ENCODE results near the gene C21orf58.
A peak's percentile ranks its signal among the peaks of the same experiment; 100 is the strongest.

Gene C21orf58

GRCh38 chr21:46304955-46305354 lies 18.7 kb downstream of the C21orf58 start:
- no peaks in the 10 kb centered on the region for H3K9me3 ChIP-seq (ENCODE audit: insufficient read depth, low read length)
- no peaks in the 10 kb centered on the region for H3K4me1 ChIP-seq (ENCODE audit: insufficient read depth, insufficient read length)
- H3K36me3 ChIP-seq (ENCODE audit: insufficient read depth, insufficient read length, low read length): peaks cover 64% of the 10 kb centered on the region
- no peak for TF ChIP-seq ZNF274 (IDR thresholded peaks at IDR 0.05; ENCODE audit: low read depth, low read length)
- no peak for TF ChIP-seq YY1 (IDR thresholded peaks at IDR 0.05; ENCODE audit: insufficient read depth, insufficient read length)
- no peak for TF ChIP-seq SUZ12 (IDR thresholded peaks at IDR 0.05; ENCODE audit: extremely low read depth, insufficient read depth, insufficient read length)
- no peak for DNase-seq (ENCODE audit: low read depth, low spot score)
- H3K9ac ChIP-seq (ENCODE audit: insufficient read length, low read depth): no peak overlapping the region
- H3K27me3 ChIP-seq (ENCODE audit: insufficient read depth, insufficient read length): no peaks in the 10 kb centered on the region
- no peak overlapping the region for H3K4me3 ChIP-seq (ENCODE audit: insufficient read length, low read depth)

GRCh38 chr21:46304437-46304836 lies 19.2 kb downstream of the C21orf58 start:
- no peak for TF ChIP-seq SUZ12 (IDR thresholded peaks at IDR 0.05; ENCODE audit: extremely low read depth, insufficient read depth, insufficient read length)
- no peak for TF ChIP-seq ZNF274 (IDR thresholded peaks at IDR 0.05; ENCODE audit: low read depth, low read length)
- no peak for TF ChIP-seq YY1 (IDR thresholded peaks at IDR 0.05; ENCODE audit: insufficient read depth, insufficient read length)
- Histone ChIP-seq H3K36me3 (ENCODE audit: insufficient read depth, insufficient read length, low read length) (peaks cover 64% of the 10 kb centered on the region), H3K4me3 (ENCODE audit: insufficient read length, low read depth) (no peak overlapping the region), H3K27me3 (ENCODE audit: insufficient read depth, insufficient read length) (no peaks in the 10 kb centered on the region), H3K9ac (ENCODE audit: insufficient read length, low read depth) (no peak overlapping the region), H3K9me3 (ENCODE audit: insufficient read depth, low read length) (no peaks in the 10 kb centered on the region), H3K4me1 (ENCODE audit: insufficient read depth, insufficient read length) (no peaks in the 10 kb centered on the region)
- DNase-seq (ENCODE audit: low read depth, low spot score): no peak

- Histone ChIP-seq H3K27me3 (ENCODE audit: insufficient read depth, insufficient read length) (no peaks in the 10 kb centered on the region), H3K4me1 (ENCODE audit: insufficient read depth, insufficient read length) (no peaks in the 10 kb centered on the region), H3K4me3 (ENCODE audit: insufficient read length, low read depth) (no peak overlapping the region), H3K9ac (ENCODE audit: insufficient read length, low read depth) (no peak overlapping the region), H3K36me3 (ENCODE audit: insufficient read depth, insufficient read length, low read length) (peaks cover 49% of the 10 kb centered on the region), H3K9me3 (ENCODE audit: insufficient read depth, low read length) (no peaks in the 10 kb centered on the region)
- TF ChIP-seq ZNF274 (IDR thresholded peaks at IDR 0.05; ENCODE audit: low read depth, low read length) (no peak), YY1 (IDR thresholded peaks at IDR 0.05; ENCODE audit: insufficient read depth, insufficient read length) (no peak), SUZ12 (IDR thresholded peaks at IDR 0.05; ENCODE audit: extremely low read depth, insufficient read depth, insufficient read length) (no peak)
- no peak for DNase-seq (ENCODE audit: low read depth, low spot score)
Observed at GRCh38 chr21:46301759-46302158, 21.9 kb downstream of the C21orf58 start.

- Histone ChIP-seq H3K36me3 (ENCODE audit: insufficient read depth, insufficient read length, low read length) (peaks cover 36% of the 10 kb centered on the region), H3K9ac (ENCODE audit: insufficient read length, low read depth) (no peak overlapping the region), H3K9me3 (ENCODE audit: insufficient read depth, low read length) (no peaks in the 10 kb centered on the region), H3K4me3 (ENCODE audit: insufficient read length, low read depth) (no peak overlapping the region), H3K4me1 (ENCODE audit: insufficient read depth, insufficient read length) (peaks cover 8% of the 10 kb centered on the region), H3K27me3 (ENCODE audit: insufficient read depth, insufficient read length) (no peaks in the 10 kb centered on the region)
- no peak for TF ChIP-seq YY1 (IDR thresholded peaks at IDR 0.05; ENCODE audit: insufficient read depth, insufficient read length)
- TF ChIP-seq ZNF274 (IDR thresholded peaks at IDR 0.05; ENCODE audit: low read depth, low read length): no peak
- TF ChIP-seq SUZ12 (IDR thresholded peaks at IDR 0.05; ENCODE audit: extremely low read depth, insufficient read depth, insufficient read length): no peak
- no peak for DNase-seq (ENCODE audit: low read depth, low spot score)
Observed at GRCh38 chr21:46299167-46299566, 24.5 kb downstream of the C21orf58 start.

GRCh38 chr21:46297338-46298271 lies 26.1 kb downstream of the C21orf58 start:
- DNase-seq (ENCODE audit: low read depth, low spot score): no peak
- no peaks in the 10 kb centered on the region for H3K27me3 ChIP-seq (ENCODE audit: insufficient read depth, insufficient read length)
- H3K9ac ChIP-seq (ENCODE audit: insufficient read length, low read depth): peak overlapping the region; percentile 22
- no peak for TF ChIP-seq YY1 (IDR thresholded peaks at IDR 0.05; ENCODE audit: insufficient read depth, insufficient read length)
- TF ChIP-seq SUZ12 (IDR thresholded peaks at IDR 0.05; ENCODE audit: extremely low read depth, insufficient read depth, insufficient read length): no peak
- TF ChIP-seq ZNF274 (IDR thresholded peaks at IDR 0.05; ENCODE audit: low read depth, low read length): no peak
- H3K9me3 ChIP-seq (ENCODE audit: insufficient read depth, low read length): no peaks in the 10 kb centered on the region
- H3K36me3 ChIP-seq (ENCODE audit: insufficient read depth, insufficient read length, low read length): peaks cover 34% of the 10 kb centered on the region
- peaks cover 8% of the 10 kb centered on the region for H3K4me1 ChIP-seq (ENCODE audit: insufficient read depth, insufficient read length)
- peak overlapping the region; percentile 12 for H3K4me3 ChIP-seq (ENCODE audit: insufficient read length, low read depth)

GRCh38 chr21:46295996-46296752 lies 27.5 kb downstream of the C21orf58 start:
- Histone ChIP-seq H3K27me3 (ENCODE audit: insufficient read depth, insufficient read length) (no peaks in the 10 kb centered on the region), H3K4me1 (ENCODE audit: insufficient read depth, insufficient read length) (peaks cover 8% of the 10 kb centered on the region), H3K9me3 (ENCODE audit: insufficient read depth, low read length) (peaks cover 6% of the 10 kb centered on the region; the same call in 1 of the 2 replicates), H3K4me3 (ENCODE audit: insufficient read length, low read depth) (no peak overlapping the region), H3K9ac (ENCODE audit: insufficient read length, low read depth) (peak overlapping the region; percentile 45), H3K36me3 (ENCODE audit: insufficient read depth, insufficient read length, low read length) (peaks cover 33% of the 10 kb centered on the region)
- TF ChIP-seq YY1 (IDR thresholded peaks at IDR 0.05; ENCODE audit: insufficient read depth, insufficient read length): no peak
- TF ChIP-seq SUZ12 (IDR thresholded peaks at IDR 0.05; ENCODE audit: extremely low read depth, insufficient read depth, insufficient read length): no peak
- no peak for TF ChIP-seq ZNF274 (IDR thresholded peaks at IDR 0.05; ENCODE audit: low read depth, low read length)
- no peak for DNase-seq (ENCODE audit: low read depth, low spot score)
